Right lobe of liver (tissue), 6 donors: ENCODE measurements around the gene MTA2. TPM values are rescaled to one million over a fixed set of nuclear protein-coding genes. Genes with fewer than 3 reads are reported as not detected.

Experiments
- ATAC-seq, 4 donors: fragments of 200-7000 bp; cut with Tn5 transposase; one replicate each; pipeline ENCODE4 v1.9.1; 2020; ENCODE audit warnings: mild to moderate bottlenecking in 4 of 4, moderate library complexity in 4 of 4
- DNase-seq, 3 donors: peaks; one replicate each; pipeline ENCODE4 v3.0.0-alpha.2; 2020
- H3K27ac ChIP-seq, 3 donors: fragments of 200-600 bp; one replicate each; pipeline ENCODE4 v1.8.0; 2022
- H3K27me3 ChIP-seq, 2 donors: fragments of 200-600 bp; one replicate each; pipeline ENCODE4 v1.8.0; 2022
- H3K36me3 ChIP-seq, 4 donors: fragments of 200-600 bp; sonication (generic) in 1 of 4; one replicate each; pipeline versions ENCODE4 v1.5.1 to v1.8.0; 2017 to 2022; ENCODE audit warnings: control low read depth in 1 of 4
- H3K4me1 ChIP-seq, 4 donors: fragments of 200-600 bp; sonication (generic) in 1 of 4; one replicate each; pipeline versions ENCODE4 v1.5.1 to v1.8.0; 2017 to 2022; ENCODE audit warnings: control low read depth in 1 of 4
- H3K4me3 ChIP-seq, 3 donors: fragments of 200-600 bp; one replicate each; pipeline ENCODE4 v1.8.0; 2022
- H3K9me3 ChIP-seq, 4 donors: fragments of 200-600 bp; sonication (generic) in 1 of 4; one replicate each; pipeline versions ENCODE4 v1.5.1 to v1.8.0; 2017 to 2022; ENCODE audit warnings: control low read depth in 1 of 4
- CTCF ChIP-seq, 4 donors: fragments of 200-600 bp in 3 of 4; fragments of 450-650 bp in 1 of 4; IDR thresholded peaks; one replicate each; pipeline versions ENCODE4 v1.5.1 to v1.8.0; 2016 to 2022; ENCODE audit warnings: antibody characterized with exemption in 4 of 4, mild to moderate bottlenecking in 2 of 4
- POLR2A ChIP-seq: fragments of 450-650 bp; IDR thresholded peaks from one replicate; pipeline ENCODE4 v1.6.1; 2017; ENCODE audit warnings: antibody characterized with exemption, mild to moderate bottlenecking
- WGBS: methylation state at CpG from one replicate; pipeline ENCODE4 v1.1.6; 2018; ENCODE audit warnings: low coverage, low lambda C conversion rate; ENCODE audit not compliant: insufficient coverage; ENCODE audit errors: missing lambda C conversion rate; 5-methylcytosine and 5-hydroxymethylcytosine counted together
- intact Hi-C, 2 donors: fragments of 100-400 bp; cut with DNase I; formaldehyde crosslinking; loops; one replicate each; pipeline versions ENCODE4 v1.11.2 to v1.14.1; 2022
- total RNA-seq, 6 experiments: library from RNA; depleted of rRNA in 2 of 6; stranded (reverse); fragments of >200 nt in 2 of 6; fragmentation: NEBNext Ultra II Directional in 3 of 6; extraction: Animal tissue kit (Norgen Biotek cat#: 25700) in 3 of 6; gene quantifications; one replicate each; pipeline versions ENCODE4 v1.1.0 to v1.2.4, GENCODE V29; 2016 to 2023
- donor health status: DM: no; HTN: yes; CAD: no.
- donor health status: DM: no; HTN: no; CAD: no.
- donor health status: DM: no; HTN: no; CAD: no.
- donor health status: DM: no; HTN: yes; CAD: no.
- donor health status: DM: no; HTN: yes; CAD: no.

MTA2 gene
- total RNA-seq, 6 experiments from 2014 or later, result 20.0 to 38.0 (median 31.8) TPM

- no peaks in the 10 kb centered on the region for H3K36me3 ChIP-seq
- intact Hi-C loops, result no loop called here
- H3K4me3 ChIP-seq, result peak overlapping the region; percentile 80 to 97 (median 92)
- TF ChIP-seq CTCF (IDR thresholded peaks at IDR 0.05) (no peak), POLR2A (no peak)
- H3K27ac ChIP-seq, result peak overlapping the region; percentile 90 to 96 (median 94)
- WGBS, result 6% methylated on average over 20 of the region's 40 CpGs
- peaks cover 0 to 55% (median 25%) of the 10 kb centered on the region in 4 donors for H3K4me1 ChIP-seq
- DNase-seq (no peak), ATAC-seq (peak in 1 of 4 donors; percentile 18)
- no peaks in the 10 kb centered on the region for H3K27me3 ChIP-seq
- no peaks in the 10 kb centered on the region for H3K9me3 ChIP-seq
These were observed 54.6 kb downstream of the MTA2 start for GRCh38 chr11:62546929-62547625.

- DNase-seq, result peak; percentile 90
- TF ChIP-seq POLR2A, result peak; percentile 83
- no peak for TF ChIP-seq CTCF (IDR thresholded peaks at IDR 0.05)
- no peaks in the 10 kb centered on the region for H3K9me3 ChIP-seq
- peak; percentile 44 to 72 (median 65) for ATAC-seq
- no peaks in the 10 kb centered on the region for H3K27me3 ChIP-seq
- intact Hi-C loops, result no loop called here
- WGBS, result 0% methylated on average over 11 of the region's 69 CpGs
- peaks cover 0 to 56% (median 27%) of the 10 kb centered on the region in 4 donors for H3K4me1 ChIP-seq
- no peaks in the 10 kb centered on the region for H3K36me3 ChIP-seq
- peak within 1 kb of the TSS; percentile 80 to 97 (median 92) for H3K4me3 ChIP-seq
- peak within 1 kb of the TSS; percentile 90 to 96 (median 94) for H3K27ac ChIP-seq
These were observed 55.3 kb downstream of the MTA2 start, which contains the start of gene AHNAK for GRCh38 chr11:62546244-62546928. TSS of gene AHNAK (minus strand) at chr11:62546806. CDS start at chr11:62536098, 10,708 bp downstream.

GRCh38 chr11:62545437-62546243 is 56.0 kb downstream of the MTA2 start:
- under 1% methylated on average over 30 of the region's 59 CpGs for WGBS
- H3K9me3 ChIP-seq, result no peaks in the 10 kb centered on the region
- peak overlapping the region; percentile 90 to 96 (median 94) for H3K27ac ChIP-seq
- ATAC-seq (peak; percentile 14 to 53 (median 41)), DNase-seq (peak; percentile 86 to 95 (median 90))
- intact Hi-C loops, result no loop called here
- no peak for TF ChIP-seq POLR2A
- no peak for TF ChIP-seq CTCF (IDR thresholded peaks at IDR 0.05)
- peaks cover 0 to 63% (median 31%) of the 10 kb centered on the region in 4 donors for H3K4me1 ChIP-seq
- H3K27me3 ChIP-seq, result no peaks in the 10 kb centered on the region
- no peaks in the 10 kb centered on the region for H3K36me3 ChIP-seq
- H3K4me3 ChIP-seq, result peak overlapping the region; percentile 80 to 97 (median 92)
